NCI-H1436 treated with DMSO at 0.1 percent for 48 hours (cell line): ENCODE data around the gene PCDHGA10.
"Not testable (repeated sequence)": the region's sequence is repeated elsewhere in the genome, so short reads cannot be mapped to it uniquely, and the experiment has no call there.

Experiments used
- DNase-seq: peaks from one replicate; lab custom pipeline; 2025; lab: John Stamatoyannopoulos, UW

Gene PCDHGA10

GRCh38 chr5:141420855-141421488 is 8.2 kb downstream of the PCDHGA10 start, which contains the start of gene PCDHGA11:
PCDHGA11 (plus strand) TSS chr5:141421051; CDS start chr5:141421228, 177 bp downstream.
- no peak for DNase-seq

- DNase-seq, result no peak
Observed at GRCh38 chr5:141421489-141421855, 8.7 kb downstream of the PCDHGA10 start.

- no peak for DNase-seq
Observed at GRCh38 chr5:141422742-141423291, 10.0 kb downstream of the PCDHGA10 start.

GRCh38 chr5:141427783-141428426 is 15.1 kb downstream of the PCDHGA10 start:
- DNase-seq, result no peak

- no peak for DNase-seq
Observed at GRCh38 chr5:141430332-141431113, 17.7 kb downstream of the PCDHGA10 start, which contains the start of gene PCDHGA12. PCDHGA12 (plus strand) TSS chr5:141430507; CDS start chr5:141430760, 253 bp downstream.

GRCh38 chr5:141431286-141431685 is 18.5 kb downstream of the PCDHGA10 start:
- DNase-seq, result no peak

GRCh38 chr5:141432308-141432707 is 19.5 kb downstream of the PCDHGA10 start:
- DNase-seq, result not testable (repeated sequence)

- DNase-seq, result not testable (repeated sequence)
Observed at GRCh38 chr5:141432726-141433125, 19.9 kb downstream of the PCDHGA10 start.

GRCh38 chr5:141434006-141434405 is 21.2 kb downstream of the PCDHGA10 start:
- no peak for DNase-seq

GRCh38 chr5:141437221-141437620 is 24.4 kb downstream of the PCDHGA10 start:
- no peak for DNase-seq

- DNase-seq, result no peak
Observed at GRCh38 chr5:141439411-141440141, 26.8 kb downstream of the PCDHGA10 start.

GRCh38 chr5:141440341-141440740 is 27.6 kb downstream of the PCDHGA10 start:
- no peak for DNase-seq

GRCh38 chr5:141441571-141442170 is 28.9 kb downstream of the PCDHGA10 start:
- DNase-seq, result no peak

GRCh38 chr5:141465351-141465750 is 52.6 kb downstream of the PCDHGA10 start:
- DNase-seq, result no peak
